Activated CD8-positive, alpha-beta memory T cell treated with anti-CD3 and anti-CD28 coated beads, Interleukin-2, amount 50 U/mL, for 24 hours (primary cell): ENCODE measurements around the gene SERGEF.
"Not testable (repeated sequence)": the region's sequence is repeated elsewhere in the genome, so short reads cannot be mapped to it uniquely, and the experiment has no call there.

Source experiments
- DNase-seq: peaks from one replicate; pipeline ENCODE4 v3.0.0-alpha.2; 2020; ENCODE audit errors: extremely low read depth

Gene SERGEF

GRCh38 chr11:18000760-18001159, 12.1 kb downstream of the SERGEF start:
- DNase-seq, result no peak

GRCh38 chr11:18000128-18000527, 12.7 kb downstream of the SERGEF start:
- DNase-seq, result not testable (repeated sequence)

- no peak for DNase-seq
Measured at GRCh38 chr11:17992916-17993315, 19.9 kb downstream of the SERGEF start.

- no peak for DNase-seq
Measured at GRCh38 chr11:17991783-17992433, 20.9 kb downstream of the SERGEF start.

GRCh38 chr11:17989306-17989705, 23.5 kb downstream of the SERGEF start:
- DNase-seq, result no peak

GRCh38 chr11:17988465-17988864, 24.4 kb downstream of the SERGEF start:
- no peak for DNase-seq

GRCh38 chr11:17987826-17988225, 25.0 kb downstream of the SERGEF start:
- DNase-seq, result no peak

GRCh38 chr11:17986711-17987220, 26.1 kb downstream of the SERGEF start:
- no peak for DNase-seq

GRCh38 chr11:17986007-17986710, 26.7 kb downstream of the SERGEF start:
- no peak for DNase-seq

- DNase-seq, result no peak
Measured at GRCh38 chr11:17985517-17985916, 27.3 kb downstream of the SERGEF start.

GRCh38 chr11:17983569-17983968, 29.3 kb downstream of the SERGEF start:
- DNase-seq, result no peak

- DNase-seq, result no peak
Measured at GRCh38 chr11:17979770-17980371, 33.0 kb downstream of the SERGEF start.

GRCh38 chr11:17978553-17979287, 34.1 kb downstream of the SERGEF start:
- no peak for DNase-seq

GRCh38 chr11:17976651-17977050, 36.2 kb downstream of the SERGEF start:
- DNase-seq, result no peak

GRCh38 chr11:17974246-17974645, 38.6 kb downstream of the SERGEF start:
- DNase-seq, result no peak

GRCh38 chr11:17972987-17973386, 39.9 kb downstream of the SERGEF start:
- no peak for DNase-seq

- DNase-seq, result no peak
Measured at GRCh38 chr11:17968206-17968605, 44.6 kb downstream of the SERGEF start.

GRCh38 chr11:17967661-17968060, 45.2 kb downstream of the SERGEF start:
- no peak for DNase-seq

GRCh38 chr11:17960091-17960490, 52.8 kb downstream of the SERGEF start:
- DNase-seq, result no peak

- no peak for DNase-seq
Measured at GRCh38 chr11:17958446-17958845, 54.4 kb downstream of the SERGEF start.

- no peak for DNase-seq
Measured at GRCh38 chr11:17954395-17955252, 58.2 kb downstream of the SERGEF start.
